GM12891 (cell line): ENCODE results near the gene TPK1.

Experiments
- POLR2A ChIP-seq: IDR thresholded peaks from 2 replicates; pipeline ENCODE4 v1.6.1; 2011; ENCODE audit warnings: low read depth, low read length, control low read depth
- POLR2AphosphoS5 ChIP-seq: IDR thresholded peaks from 2 replicates; pipeline ENCODE4 v1.6.1; 2011; ENCODE audit warnings: low read depth, low read length, control low read depth
- SPI1 ChIP-seq: IDR thresholded peaks from 2 replicates; pipeline ENCODE4 v1.6.1; 2011; ENCODE audit warnings: low read depth, low read length, control low read depth

GRCh38 chr7:144408121-144408520, 427.7 kb downstream of the TPK1 start:
- no peak for TF ChIP-seq POLR2A
- TF ChIP-seq SPI1 = no peak
- TF ChIP-seq POLR2AphosphoS5 = no peak
